HG03571 (cell line): ENCODE results near the gene P2RY1.
"Not testable (repeated sequence)": the region's sequence is repeated elsewhere in the genome, so short reads cannot be mapped to it uniquely, and the experiment has no call there.

ENCODE experiments used
- ATAC-seq: cut with Tn5 transposase; IDR thresholded peaks from one replicate; pipeline ENCODE4 v1.9.1; 2021; ENCODE audit not compliant: unreplicated experiment

Gene P2RY1

GRCh38 chr3:152836269-152836668 lies 1.3 kb downstream of the P2RY1 start:
- ATAC-seq, result no peak

DNA sequence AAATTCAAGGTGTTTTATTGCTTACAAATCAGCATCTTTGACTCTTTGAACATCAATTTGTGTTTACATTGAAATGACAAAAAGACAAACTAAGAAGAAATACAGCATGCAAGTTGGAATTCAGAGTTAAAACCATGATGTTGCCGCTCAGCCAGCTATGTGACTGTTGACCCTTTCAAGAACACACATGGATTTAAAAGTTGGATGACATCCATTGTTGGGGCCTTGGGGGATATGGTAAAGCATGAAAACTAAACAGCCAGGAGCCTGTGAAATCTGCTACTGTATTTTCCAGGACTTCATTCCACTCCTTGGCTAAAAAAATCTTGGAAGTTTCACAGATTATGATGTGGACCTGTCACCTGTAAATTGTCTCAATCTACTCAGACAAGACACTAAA lies 4.6 kb downstream of the P2RY1 start:
- ATAC-seq, result no peak

GRCh38 chr3:152841131-152841530 lies 6.2 kb downstream of the P2RY1 start:
- no peak for ATAC-seq

- no peak for ATAC-seq
Measured at GRCh38 chr3:152842413-152842812, 7.5 kb downstream of the P2RY1 start.

DNA sequence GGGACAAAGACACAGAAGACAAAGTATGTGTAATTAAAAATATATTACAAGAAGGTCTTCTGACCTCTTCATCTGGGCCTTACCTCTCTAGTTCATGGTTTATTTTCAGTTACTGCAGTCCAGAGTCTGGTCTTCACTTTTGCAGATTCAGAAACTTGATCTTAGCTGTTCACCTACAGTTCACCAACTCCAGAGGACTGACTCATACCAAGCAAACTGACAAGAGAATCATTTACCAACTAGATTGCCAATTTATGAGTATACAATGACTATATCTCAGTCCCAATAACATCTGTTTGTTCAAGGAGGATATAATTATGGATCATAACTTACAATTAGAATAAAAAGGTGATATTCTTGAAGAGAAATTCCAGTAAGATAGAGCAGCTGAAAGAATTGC lies 9.0 kb downstream of the P2RY1 start:
- no peak for ATAC-seq

- ATAC-seq, result not testable (repeated sequence)
Measured at GRCh38 chr3:152846572-152847202, 11.8 kb downstream of the P2RY1 start.

DNA sequence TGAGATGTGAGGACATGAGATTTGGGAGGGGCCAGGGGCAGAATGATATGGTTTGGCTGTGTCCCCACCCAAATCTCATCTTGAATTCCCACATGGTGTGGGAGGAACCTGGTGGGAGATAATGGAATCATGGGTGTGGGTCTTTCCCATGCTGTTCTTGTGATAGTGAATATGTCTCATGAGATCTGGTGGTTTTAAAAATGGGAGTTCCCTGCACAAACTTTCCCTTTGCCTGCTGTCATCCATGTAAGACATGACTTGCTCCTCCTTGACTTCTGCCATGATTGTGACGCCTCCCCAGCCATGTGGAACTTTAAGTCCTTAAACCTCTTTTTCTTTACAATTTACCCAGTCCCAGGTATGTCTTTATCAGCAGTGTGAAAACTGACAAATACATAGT lies 12.7 kb downstream of the P2RY1 start:
- ATAC-seq, result not testable (repeated sequence)

GRCh38 chr3:152849996-152850578 lies 15.2 kb downstream of the P2RY1 start:
- ATAC-seq, result no peak

DNA sequence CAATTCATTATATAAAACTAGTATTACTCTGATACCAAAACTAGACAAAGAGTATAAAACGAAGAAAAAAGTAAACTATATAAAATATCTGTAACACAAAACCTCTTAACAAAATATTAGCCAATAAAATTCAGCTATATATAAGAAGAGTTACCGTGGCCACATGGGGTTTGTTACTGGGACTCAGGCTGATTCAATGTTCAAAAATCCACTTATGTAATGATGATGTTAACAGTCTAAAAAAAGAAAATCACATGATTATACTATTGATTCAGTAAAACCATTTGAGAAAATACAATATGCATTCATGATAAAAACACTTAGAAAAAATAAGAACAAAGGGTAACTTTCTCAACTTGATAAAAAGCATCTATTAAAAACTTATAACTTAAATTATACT lies 18.3 kb downstream of the P2RY1 start:
- no peak for ATAC-seq

DNA sequence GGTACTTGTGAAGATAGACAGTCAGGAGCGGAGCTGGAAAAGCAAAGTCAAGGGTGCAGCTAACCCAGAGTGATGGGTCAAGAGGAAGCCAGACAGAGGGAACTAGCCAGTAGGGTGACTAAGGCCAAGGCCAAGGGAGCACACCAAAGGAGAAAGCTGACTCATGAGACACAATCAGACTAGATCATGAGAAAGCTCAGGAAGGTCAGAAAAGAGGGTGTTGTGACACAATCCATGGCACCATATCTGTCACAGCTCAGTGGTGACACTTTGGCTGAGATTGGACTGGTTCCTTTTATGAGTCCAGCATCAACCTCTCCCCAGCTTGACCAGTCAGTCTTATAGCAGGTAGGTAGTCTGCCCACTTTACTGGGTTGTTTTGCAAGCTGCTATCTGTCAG lies 22.2 kb downstream of the P2RY1 start:
- no peak for ATAC-seq

DNA sequence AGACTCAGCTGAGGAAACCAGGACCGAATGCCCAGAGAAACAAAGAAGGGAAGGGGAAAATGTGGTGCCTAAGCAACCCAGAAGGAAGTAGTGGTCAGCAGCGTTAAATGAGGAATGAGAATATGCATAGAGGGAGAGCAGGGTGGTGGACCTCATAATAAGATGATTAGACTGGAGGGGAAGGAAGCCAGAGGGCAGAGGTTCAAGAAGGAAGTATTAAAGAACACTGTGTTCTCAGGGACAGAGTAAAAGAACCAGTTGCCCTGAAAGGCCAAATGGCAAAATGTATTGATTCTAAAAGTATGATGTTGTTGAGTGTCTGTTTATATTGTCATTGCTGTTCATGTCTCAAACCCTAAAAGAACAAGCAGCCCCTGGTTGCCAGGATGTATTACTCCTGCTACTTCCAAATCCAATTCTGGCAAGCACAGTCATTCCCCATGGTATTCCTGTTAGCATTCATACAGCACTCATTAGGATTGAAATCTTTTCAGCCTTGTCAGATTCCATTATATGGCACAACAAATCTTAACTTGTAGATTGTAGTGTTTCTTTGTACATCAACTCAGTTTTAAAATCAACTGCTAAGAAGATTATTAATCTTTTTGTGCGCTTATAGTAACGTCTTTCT lies 23.4 kb downstream of the P2RY1 start:
- ATAC-seq, result no peak

DNA sequence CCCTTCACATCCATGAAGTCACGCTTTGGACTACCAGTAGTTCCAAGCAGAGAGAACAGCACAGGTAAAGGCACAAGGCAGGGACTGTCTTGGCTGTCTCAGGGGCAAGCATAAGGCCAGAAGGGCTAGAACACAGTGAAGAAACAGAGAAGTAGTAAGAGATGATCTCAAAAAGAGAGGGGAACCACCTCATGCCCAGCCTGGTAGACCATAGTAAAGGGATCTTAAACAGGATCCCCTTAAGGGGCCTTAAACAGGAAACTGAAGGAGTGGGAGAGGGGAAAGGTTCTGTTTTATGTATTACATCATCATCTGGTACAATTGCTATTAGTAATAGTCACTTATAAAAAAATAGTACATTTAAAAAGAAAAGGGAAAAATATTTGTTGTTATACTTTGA lies 25.8 kb downstream of the P2RY1 start:
- ATAC-seq, result no peak

GRCh38 chr3:152865668-152866245 lies 30.8 kb downstream of the P2RY1 start:
- ATAC-seq, result no peak

- ATAC-seq, result no peak
Measured at GRCh38 chr3:152870027-152870426, 35.1 kb downstream of the P2RY1 start.

DNA sequence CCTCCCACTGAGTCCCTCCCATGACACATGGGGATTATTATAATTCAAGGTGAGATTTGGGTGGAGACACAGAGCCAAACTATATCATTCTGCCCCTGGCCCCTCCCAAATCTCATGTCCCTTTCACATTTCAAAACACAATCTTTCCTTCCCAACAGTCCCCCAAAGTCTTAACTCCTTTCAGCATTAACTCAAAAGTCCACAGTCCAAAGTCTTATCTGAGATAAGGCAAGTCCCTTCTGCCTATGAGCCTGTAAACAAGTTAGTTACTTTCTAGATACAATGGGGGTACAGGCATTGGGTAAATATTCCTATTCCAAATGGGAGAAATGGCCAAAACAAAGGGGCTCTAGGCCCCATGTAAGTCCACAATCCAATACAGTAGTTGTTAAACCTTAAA lies 38.4 kb downstream of the P2RY1 start:
- not testable (repeated sequence) for ATAC-seq

DNA sequence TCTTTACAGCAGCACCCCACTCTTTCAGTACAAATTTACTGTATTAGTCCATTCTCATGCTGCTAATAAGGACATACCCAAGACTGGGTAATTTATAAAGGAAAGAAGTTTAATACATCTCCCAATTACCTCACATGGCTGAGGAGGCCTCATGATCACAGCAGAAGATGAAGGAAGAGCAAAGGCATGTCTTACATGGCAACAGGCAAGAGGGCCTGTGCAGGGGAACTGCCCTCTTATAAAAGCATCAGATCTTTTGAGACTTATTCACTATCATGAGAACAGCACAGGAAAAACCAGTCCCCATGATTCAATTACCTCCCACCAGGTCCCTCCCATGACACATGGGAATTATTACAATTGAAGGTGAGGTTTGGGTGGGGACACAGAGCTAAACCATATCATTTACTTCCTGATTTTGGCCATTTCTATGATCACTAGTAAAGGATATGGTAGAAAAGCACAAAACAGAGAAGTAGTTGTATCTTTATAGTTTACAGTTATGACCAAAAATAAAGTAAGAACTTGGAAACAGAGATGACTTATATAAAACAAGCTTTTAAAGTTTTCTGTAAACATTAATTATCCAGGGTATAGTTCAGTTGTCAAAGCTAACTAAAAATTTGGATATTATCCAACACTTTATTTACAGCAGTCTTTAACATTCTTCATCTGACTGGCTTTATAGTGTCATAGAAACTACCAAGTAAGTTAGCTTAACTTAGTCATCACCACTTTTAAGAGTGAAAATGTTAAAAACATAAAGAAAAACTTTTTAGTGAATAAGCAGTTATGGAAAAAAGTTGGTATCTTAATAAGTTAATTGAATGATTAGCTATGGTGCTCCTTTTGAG lies 40.2 kb downstream of the P2RY1 start:
- no peak for ATAC-seq

DNA sequence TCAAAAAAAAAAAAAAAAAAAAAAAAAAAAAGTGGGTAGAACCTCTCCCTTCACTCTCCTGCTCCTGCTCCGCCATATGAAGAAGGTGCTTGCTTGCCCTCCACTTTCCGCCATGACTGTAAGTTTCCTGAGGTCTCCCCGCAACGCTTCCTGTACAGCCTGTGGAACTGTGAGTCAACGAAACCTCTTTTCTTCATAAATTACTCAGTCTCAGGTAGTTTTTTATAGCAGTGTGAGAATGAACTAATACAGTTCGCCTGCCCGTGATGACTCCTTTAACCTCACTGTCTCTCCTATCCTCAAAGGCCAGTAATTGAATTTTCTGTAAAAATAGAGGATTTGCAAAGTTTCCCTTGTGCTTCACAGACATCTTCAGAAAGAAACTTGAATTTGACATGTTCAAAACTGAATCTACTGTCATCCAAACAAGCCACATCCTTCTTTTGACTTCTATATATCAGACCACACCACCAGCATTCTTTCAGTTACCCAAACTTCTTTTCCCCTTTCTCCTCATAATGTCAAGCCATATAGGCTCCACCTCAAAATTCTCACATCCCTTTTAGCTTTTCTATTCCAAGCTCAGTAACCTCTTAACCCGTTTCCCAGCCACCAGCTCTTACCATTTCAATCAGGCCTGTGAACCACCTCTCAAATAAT lies 44.3 kb downstream of the P2RY1 start:
- no peak for ATAC-seq

- no peak for ATAC-seq
Measured at GRCh38 chr3:152879790-152880174, 44.9 kb downstream of the P2RY1 start.

DNA sequence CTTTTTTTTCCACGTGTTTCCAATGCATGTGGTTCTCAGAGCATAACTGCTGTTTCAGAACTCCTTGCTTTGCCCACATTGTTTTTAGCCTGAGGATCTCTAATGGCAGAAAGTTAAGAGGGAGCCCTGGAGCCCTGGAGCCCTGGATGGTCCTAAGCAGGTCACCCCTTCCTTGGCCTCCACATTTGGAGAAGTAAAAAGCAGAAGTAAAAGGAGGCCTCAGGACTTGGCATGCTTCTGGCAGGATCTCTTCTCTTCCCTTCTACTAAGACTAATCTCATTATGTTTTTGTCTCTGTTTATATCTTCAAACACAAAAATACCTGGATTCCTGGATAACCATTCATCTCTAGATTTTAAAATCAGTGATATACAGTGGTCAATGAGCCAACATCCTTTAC lies 50.1 kb downstream of the P2RY1 start:
- no peak for ATAC-seq
